ENCODE results near the gene PPIL3. TPM values are rescaled to one million over a fixed set of nuclear protein-coding genes. Genes with fewer than 3 reads are reported as not detected.

Gene PPIL3
- total and polyA plus RNA-seq, 9 of the 15 experiments (the other 6 are each of a cell fraction or from before 2014, with no cell fraction given), result 22.4 to 66.2 (median 49.0) TPM

GRCh38 chr2:200864176-200865034, 24.5 kb downstream of the PPIL3 start, which contains the start of gene CLK1 (continued):
- TF ChIP-seq SRSF1 (IDR thresholded peaks at IDR 0.05; ENCODE audit: low read depth, low read length) (no peak), TCF3 (CRISPR knock-in tag; IDR thresholded peaks at IDR 0.05) (peak; percentile 21), ATF2 (CRISPR knock-in tag; IDR thresholded peaks at IDR 0.05) (no peak; the same call in 1 of the 2 replicates), ZNF212 (CRISPR knock-in tag; IDR thresholded peaks at IDR 0.05) (no peak), SIN3B (IDR thresholded peaks at IDR 0.05; ENCODE audit: low read depth) (0 out of 2 replicates have a peak, but pooled peaks have one; percentile 34), ARID3A (IDR thresholded peaks at IDR 0.05; ENCODE audit: borderline replicate concordance, low read depth, low read length) (no peak), UBTF (IDR thresholded peaks at IDR 0.05; ENCODE audit: borderline replicate concordance in 1 of 2, low read depth in 2 of 2, low read length in 2 of 2) (0 out of 4 replicates have a peak, but pooled peaks of 1 of the 2 experiments have one; percentile 16), LARP7 (IDR thresholded peaks at IDR 0.05) (no peak), CSDE1 (IDR thresholded peaks at IDR 0.05) (peak in 1 of 2 experiments; percentile 77; a peak in 1 of 4 replicates), ARID4B (CRISPR knock-in tag; IDR thresholded peaks at IDR 0.05) (peak; percentile 92), RBM25 (IDR thresholded peaks at IDR 0.05; ENCODE audit: low read depth, low read length, severe bottlenecking) (no peak), PTRF (tag; IDR thresholded peaks at IDR 0.05) (no peak), EP300 (IDR thresholded peaks at IDR 0.05; ENCODE audit: low read length) (peak; percentile 38; the same call in 1 of the 2 replicates), POLR2AphosphoS2 (IDR thresholded peaks at IDR 0.05; ENCODE audit: low read length) (peak; percentile 94), SRSF3 (IDR thresholded peaks at IDR 0.05; ENCODE audit: insufficient read depth, low read length) (peak; percentile 87; the same call in 1 of the 2 replicates), SREBF2 (CRISPR knock-in tag; IDR thresholded peaks at IDR 0.05) (no peak), ZNF384 (IDR thresholded peaks at IDR 0.05; ENCODE audit: low read depth, low read length) (no peak)
